Small intestine (tissue), 7 donors: Measurements from ENCODE around the gene GNAS-AS1. TPM values are rescaled to one million over a fixed set of nuclear protein-coding genes. Genes with fewer than 3 reads are reported as not detected.

ENCODE experiments used
- DNase-seq, 2 donors: peaks; one replicate each; pipeline versions ENCODE4 v3.0.0 to v3.0.0-alpha.2; 2013
- FAIRE-seq: peaks from 2 replicates; lab custom pipeline; 2012; peaks lifted over from hg19 to GRCh38; lab: Jason Lieb, UNC
- H3K27ac ChIP-seq, 3 donors: one replicate each; pipeline ENCODE4 v1.5.1; 2013; ENCODE audit warnings: low read length in 2 of 3, mild to moderate bottlenecking in 2 of 3, control low read depth in 1 of 3, inconsistent platforms in 1 of 3, low read depth in 1 of 3, moderate library complexity in 1 of 3
- H3K27me3 ChIP-seq, 3 donors: one replicate each; pipeline ENCODE4 v1.6.1; 2013; ENCODE audit warnings: low read length in 3 of 3, inconsistent platforms in 1 of 3; ENCODE audit not compliant: control insufficient read depth in 3 of 3, insufficient read depth in 3 of 3
- H3K36me3 ChIP-seq, 3 donors: one replicate each; pipeline ENCODE4 v1.6.1; 2013; ENCODE audit warnings: low read length in 3 of 3, inconsistent platforms in 1 of 3, low read depth in 1 of 3, mild to moderate bottlenecking in 1 of 3, moderate library complexity in 1 of 3; ENCODE audit not compliant: control insufficient read depth in 3 of 3, insufficient read depth in 2 of 3
- H3K4me1 ChIP-seq, 3 donors: one replicate each; pipeline ENCODE4 v1.6.1; 2013; ENCODE audit warnings: low read length in 2 of 3, inconsistent platforms in 1 of 3, low read depth in 1 of 3, mild to moderate bottlenecking in 1 of 3, moderate library complexity in 1 of 3; ENCODE audit not compliant: control insufficient read depth in 3 of 3, insufficient read depth in 2 of 3
- H3K4me3 ChIP-seq, 3 donors: one replicate each; pipeline ENCODE4 v1.5.1; 2013; ENCODE audit warnings: low read length in 3 of 3, control low read depth in 1 of 3, inconsistent platforms in 1 of 3, low read depth in 1 of 3, mild to moderate bottlenecking in 1 of 3, moderate library complexity in 1 of 3
- H3K9me3 ChIP-seq, 2 donors: one replicate each; pipeline ENCODE4 v1.6.1; 2013; ENCODE audit warnings: low read depth in 1 of 2, low read length in 1 of 2; ENCODE audit not compliant: control insufficient read depth in 2 of 2, insufficient read depth in 1 of 2
- WGBS, 3 donors: extraction: QIAGEN DNeasy Blood & Tissue Kit; methylation state at CpG; one replicate each; pipeline ENCODE4 v1.1.7; 2013; 5-methylcytosine and 5-hydroxymethylcytosine counted together
- polyA plus RNA-seq, 4 donors: library from polyadenylated mRNA; stranded (reverse) in 3 of 4; unstranded in 1 of 4; fragments of 200-250 nt in 3 of 4; fragments of 120-200 nt in 1 of 4; gene quantifications; one replicate each; pipeline versions ENCODE4 v1.2.1 to v1.2.3, GENCODE V29; 2013
- donor health status: healthy with polysubstance abuse.
- donor health status: control.
- donor health status: control.
- donor health status: Bipolar disorder and iron deficiency.
- donor health status: healthy.

Gene GNAS-AS1
- polyA plus RNA-seq, 4 donors: 0.37 to 0.38 TPM; not detected in 2

DNA sequence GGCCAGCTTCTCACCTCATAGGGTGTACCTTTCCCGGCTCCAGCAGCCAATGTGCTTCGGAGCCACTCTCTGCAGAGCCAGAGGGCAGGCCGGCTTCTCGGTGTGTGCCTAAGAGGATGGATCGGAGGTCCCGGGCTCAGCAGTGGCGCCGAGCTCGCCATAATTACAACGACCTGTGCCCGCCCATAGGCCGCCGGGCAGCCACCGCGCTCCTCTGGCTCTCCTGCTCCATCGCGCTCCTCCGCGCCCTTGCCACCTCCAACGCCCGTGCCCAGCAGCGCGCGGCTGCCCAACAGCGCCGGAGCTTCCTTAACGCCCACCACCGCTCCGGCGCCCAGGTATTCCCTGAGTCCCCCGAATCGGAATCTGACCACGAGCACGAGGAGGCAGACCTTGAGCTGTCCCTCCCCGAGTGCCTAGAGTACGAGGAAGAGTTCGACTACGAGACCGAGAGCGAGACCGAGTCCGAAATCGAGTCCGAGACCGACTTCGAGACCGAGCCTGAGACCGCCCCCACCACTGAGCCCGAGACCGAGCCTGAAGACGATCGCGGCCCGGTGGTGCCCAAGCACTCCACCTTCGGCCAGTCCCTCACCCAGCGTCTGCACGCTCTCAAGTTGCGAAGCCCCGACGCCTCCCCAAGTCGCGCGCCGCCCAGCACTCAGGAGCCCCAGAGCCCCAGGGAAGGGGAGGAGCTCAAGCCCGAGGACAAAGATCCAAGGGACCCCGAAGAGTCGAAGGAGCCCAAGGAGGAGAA, 10.5 kb downstream of the GNAS-AS1 start:
- peaks cover 0 to 14% (median 0%) of the 10 kb centered on the region in 3 donors for H3K36me3 ChIP-seq
- no peak for FAIRE-seq
- WGBS, 3 donors: 56 to 62% (median 61%) methylated on average over 67 of the region's 67 CpGs
- no peak for DNase-seq
- no peak overlapping the region for H3K4me3 ChIP-seq
- peaks cover 0 to 48% (median 0%) of the 10 kb centered on the region in 3 donors for H3K27me3 ChIP-seq
- H3K4me1 ChIP-seq: no peaks in the 10 kb centered on the region
- no peaks in the 10 kb centered on the region for H3K9me3 ChIP-seq
- no peak overlapping the region for H3K27ac ChIP-seq

- FAIRE-seq: no peak
- peak in 1 of 2 donors; percentile 24 for DNase-seq
- Histone ChIP-seq H3K27ac (no peak overlapping the region), H3K4me1 (no peaks in the 10 kb centered on the region), H3K4me3 (no peak overlapping the region), H3K27me3 (peaks cover 0 to 47% (median 0%) of the 10 kb centered on the region in 3 donors), H3K36me3 (peaks cover 0 to 14% (median 0%) of the 10 kb centered on the region in 3 donors), H3K9me3 (no peaks in the 10 kb centered on the region)
- 40 to 56% (median 46%) methylated on average over 27 of the region's 27 CpGs for WGBS, 3 donors
Observed at GRCh38 chr20:58839474-58839874, 11.2 kb downstream of the GNAS-AS1 start.

DNA sequence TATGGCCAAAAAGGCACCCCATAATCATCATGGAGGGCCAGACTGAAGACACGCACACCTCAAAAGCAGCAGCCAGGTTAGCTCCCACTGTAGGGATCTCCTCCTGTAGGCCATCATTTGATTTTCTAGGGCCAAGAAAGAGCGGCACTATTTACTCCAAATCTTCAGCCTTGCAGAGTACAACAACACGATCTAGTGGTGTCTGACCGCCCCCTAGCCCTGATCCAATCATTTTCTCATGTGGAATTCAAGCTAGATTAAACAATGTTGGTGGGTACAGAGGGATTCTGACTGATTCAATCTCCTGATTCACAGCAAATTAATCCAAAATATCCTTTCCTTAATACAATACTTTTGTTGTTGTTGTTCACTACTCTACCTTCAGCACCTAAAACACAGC, 12.5 kb downstream of the GNAS-AS1 start:
- DNase-seq (no peak), FAIRE-seq (no peak)
- H3K9me3 ChIP-seq: no peaks in the 10 kb centered on the region
- H3K27ac ChIP-seq: no peak overlapping the region
- H3K36me3 ChIP-seq: peaks cover 0 to 14% (median 0%) of the 10 kb centered on the region in 3 donors
- no peak overlapping the region for H3K4me3 ChIP-seq
- 72 to 77% (median 77%) methylated on average over 4 of the region's 4 CpGs for WGBS, 3 donors
- H3K4me1 ChIP-seq: no peaks in the 10 kb centered on the region
- H3K27me3 ChIP-seq: peaks cover 0 to 36% (median 0%) of the 10 kb centered on the region in 3 donors

DNA sequence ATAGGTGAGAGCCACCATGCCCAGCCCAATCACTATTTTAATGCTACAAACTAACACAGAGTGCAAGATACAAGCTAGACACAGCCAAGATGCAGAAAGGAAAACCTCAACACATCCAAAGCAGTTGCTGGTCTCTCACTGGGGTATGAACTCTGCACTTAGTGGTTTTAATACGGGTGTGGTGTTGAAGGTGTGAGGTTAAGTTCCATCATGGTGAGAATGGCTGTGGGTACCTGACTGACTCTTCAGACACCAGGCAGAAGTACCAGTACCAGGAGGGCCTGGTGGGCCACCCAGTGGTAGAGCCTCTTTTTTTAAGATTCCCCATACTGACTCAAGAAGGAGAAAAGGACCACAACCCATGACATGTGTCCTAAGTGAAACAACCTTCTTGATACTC, 13.0 kb downstream of the GNAS-AS1 start:
- no peak overlapping the region for H3K4me3 ChIP-seq
- H3K36me3 ChIP-seq: peaks cover 0 to 14% (median 0%) of the 10 kb centered on the region in 3 donors
- no peaks in the 10 kb centered on the region for H3K9me3 ChIP-seq
- FAIRE-seq: no peak
- no peaks in the 10 kb centered on the region for H3K4me1 ChIP-seq
- 44 to 79% (median 75%) methylated on average over 1 of the region's 1 CpG for WGBS, 3 donors
- H3K27ac ChIP-seq: no peak overlapping the region
- no peak for DNase-seq
- peaks cover 0 to 34% (median 0%) of the 10 kb centered on the region in 3 donors for H3K27me3 ChIP-seq

DNA sequence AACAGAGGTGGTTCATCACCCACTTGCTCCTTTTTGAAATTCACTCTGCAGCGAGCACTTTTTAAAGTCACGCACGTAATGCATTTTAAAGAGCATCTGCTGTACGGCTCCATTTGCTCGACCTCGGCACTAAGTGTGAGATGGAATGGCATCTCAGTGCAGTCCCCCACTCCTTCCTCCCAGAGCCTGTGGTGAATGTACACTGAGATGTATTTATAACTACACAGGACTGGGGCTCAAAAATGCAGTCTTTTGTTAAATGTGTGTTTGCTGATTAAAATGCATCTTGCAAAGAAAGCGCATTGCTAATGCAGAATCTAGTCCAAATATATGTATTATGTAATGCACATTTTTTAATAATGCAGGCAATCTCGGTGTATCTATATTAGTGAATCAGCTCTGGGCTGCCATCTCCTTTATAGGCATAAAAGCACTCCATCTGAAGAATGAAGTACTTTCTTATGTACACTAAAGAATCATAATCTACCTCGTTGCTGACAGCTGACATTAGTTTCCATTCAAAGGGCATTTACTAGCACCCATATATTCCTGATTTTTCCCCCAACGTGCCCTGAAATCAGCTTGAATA, 14.0 kb downstream of the GNAS-AS1 start:
- H3K4me3 ChIP-seq: no peak overlapping the region
- peaks cover 0 to 10% (median 0%) of the 10 kb centered on the region in 3 donors for H3K36me3 ChIP-seq
- no peaks in the 10 kb centered on the region for H3K4me1 ChIP-seq
- H3K9me3 ChIP-seq: no peaks in the 10 kb centered on the region
- 84 to 87% (median 85%) methylated on average over 10 of the region's 10 CpGs for WGBS, 3 donors
- no peak for FAIRE-seq
- no peak for DNase-seq
- H3K27ac ChIP-seq: no peak overlapping the region
- H3K27me3 ChIP-seq: peaks cover 0 to 24% (median 0%) of the 10 kb centered on the region in 3 donors

DNA sequence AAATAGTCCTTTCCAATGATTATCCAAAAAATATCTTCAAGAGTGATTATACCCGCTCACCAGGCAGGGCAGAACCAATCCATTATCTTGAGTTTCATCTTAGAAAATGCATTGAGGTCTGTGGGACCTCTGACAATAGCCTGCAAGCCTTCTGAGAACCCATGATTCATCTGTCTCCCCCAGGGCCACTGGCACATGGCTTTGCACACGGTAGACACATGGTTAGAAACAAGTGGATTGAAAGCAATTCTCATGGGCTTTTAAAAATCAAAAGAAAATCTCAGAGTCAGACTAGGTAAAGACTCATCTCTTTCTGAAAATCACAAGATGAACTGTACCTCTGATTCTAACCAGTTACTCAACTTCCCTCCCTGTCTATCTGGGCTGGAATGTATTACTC, 15.5 kb downstream of the GNAS-AS1 start:
- DNase-seq (no peak), FAIRE-seq (no peak)
- Histone ChIP-seq H3K9me3 (no peaks in the 10 kb centered on the region), H3K36me3 (no peaks in the 10 kb centered on the region), H3K4me1 (no peaks in the 10 kb centered on the region), H3K4me3 (no peak overlapping the region), H3K27ac (no peak overlapping the region), H3K27me3 (peaks cover 0 to 14% (median 0%) of the 10 kb centered on the region in 3 donors)
- 70 to 85% (median 74%) methylated on average over 2 of the region's 2 CpGs for WGBS, 3 donors

GRCh38 chr20:58833921-58834320, 16.8 kb downstream of the GNAS-AS1 start:
- H3K27ac ChIP-seq: no peak overlapping the region
- DNase-seq (no peak), FAIRE-seq (no peak)
- no peaks in the 10 kb centered on the region for H3K36me3 ChIP-seq
- H3K4me1 ChIP-seq: no peaks in the 10 kb centered on the region
- peaks cover 0 to 2% (median 0%) of the 10 kb centered on the region in 3 donors for H3K27me3 ChIP-seq
- H3K4me3 ChIP-seq: no peak overlapping the region
- no peaks in the 10 kb centered on the region for H3K9me3 ChIP-seq
- WGBS, 3 donors: 87 to 93% (median 91%) methylated on average over 10 of the region's 10 CpGs

DNA sequence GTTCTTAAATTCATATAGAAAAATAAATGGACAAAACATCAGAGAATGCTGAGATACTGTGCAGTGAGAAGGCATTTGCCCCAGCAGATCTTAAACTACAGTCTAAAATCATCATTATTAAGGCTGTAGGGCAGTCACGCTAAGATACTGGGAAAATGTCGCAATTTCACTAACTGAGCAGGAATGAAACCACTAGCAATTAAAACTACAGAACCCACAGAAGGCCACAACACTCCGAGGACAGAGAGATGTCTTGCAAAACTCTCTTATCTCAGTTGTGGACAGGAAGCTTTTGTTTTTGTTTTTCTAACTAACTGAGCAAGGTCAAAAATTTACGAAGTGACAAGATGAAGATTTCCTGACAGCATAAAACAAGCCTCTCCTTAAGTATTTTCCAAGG, 18.2 kb downstream of the GNAS-AS1 start:
- no peaks in the 10 kb centered on the region for H3K9me3 ChIP-seq
- no peak overlapping the region for H3K27ac ChIP-seq
- no peaks in the 10 kb centered on the region for H3K27me3 ChIP-seq
- FAIRE-seq (no peak), DNase-seq (no peak)
- H3K36me3 ChIP-seq: no peaks in the 10 kb centered on the region
- no peaks in the 10 kb centered on the region for H3K4me1 ChIP-seq
- H3K4me3 ChIP-seq: no peak overlapping the region
- 67 to 70% (median 67%) methylated on average over 4 of the region's 4 CpGs for WGBS, 3 donors
